HCT116 (cell line): ENCODE data around the gene MOK. TPM values are rescaled to one million over a fixed set of nuclear protein-coding genes. Genes with fewer than 3 reads are reported as not detected.

Source experiments
- ATAC-seq: fragments of 200-7000 bp; cut with Tn5 transposase; 2 replicates; pipeline ENCODE4 v1.9.1; 2020; ENCODE audit warnings: mild to moderate bottlenecking, moderate library complexity
- BruUV-seq: library from RNA; stranded (reverse); fragments of 400-500 nt; replicated peaks from 2 replicates; lab custom pipeline; 2021; lab: Mats Ljungman, UMichigan
- CTCF ChIA-PET: fragments of 300-600 bp; sonication (Branson Sonifier 250); formaldehyde crosslinking; loops from one replicate; lab custom pipeline; 2021; ENCODE audit warnings: antibody characterized with exemption; lab: Charles Lee
- POLR2A ChIA-PET: fragments of 300-600, 350-600 bp; sonication (Branson Sonifier 250); formaldehyde crosslinking; loops from one replicate; lab custom pipeline; 2021; ENCODE audit warnings: antibody characterized with exemption; lab: Charles Lee
- RAD21 ChIA-PET, 2 experiments: fragments of 300-600 bp; sonication (Branson Sonifier 250); formaldehyde crosslinking; loops; one replicate each; lab custom pipeline; 2023; ENCODE audit warnings: low total read pairs in 2 of 2; ENCODE audit not compliant: uncharacterized antibody in 2 of 2, unreplicated experiment in 2 of 2, low non-redundant PET in 1 of 2; lab: Charles Lee
- DNase-seq: peaks from one replicate; pipeline ENCODE4 v3.0.0-alpha.2; 2010; ENCODE audit warnings: low read depth, low spot score
- H2AFZ ChIP-seq: fragments of 200-600 bp; shearing (Covaris generic), sonication (generic); 2 replicates; pipeline ENCODE4 v1.6.1; 2017; ENCODE audit warnings: low read depth, mixed run types, mixed read lengths, antibody characterized with exemption, low read length; ENCODE audit not compliant: poor library complexity, severe bottlenecking
- H3K27ac ChIP-seq: 2 replicates; pipeline ENCODE4 v1.5.1; 2012; ENCODE audit warnings: low read depth, low read length
- H3K27me3 ChIP-seq: fragments of 200-600 bp; sonication (generic); 2 replicates; pipeline ENCODE4 v1.6.1; 2016; ENCODE audit warnings: mixed run types, low read length, mixed read lengths; ENCODE audit not compliant: insufficient read depth
- H3K36me3 ChIP-seq, 2 experiments: fragments of 200-500 bp in 1 of 2; fragments of 200-600 bp in 1 of 2; sonication (Bioruptor generic) in 1 of 2; sonication (generic) in 1 of 2; 2 replicates each; pipeline versions ENCODE4 v1.5.1 to v1.6.1; 2014 to 2016; ENCODE audit warnings: low read length in 2 of 2, inconsistent platforms in 1 of 2, mixed read lengths in 1 of 2, mixed run types in 1 of 2; ENCODE audit not compliant: insufficient read depth in 2 of 2, control insufficient read depth in 1 of 2
- H3K4me1 ChIP-seq, 2 experiments: fragments of 200-600 bp in 1 of 2; sonication (generic) in 1 of 2; 2 replicates each; pipeline versions ENCODE4 v1.5.1 to v1.6.1; 2012 to 2017; ENCODE audit warnings: low read length in 2 of 2, inconsistent platforms in 1 of 2, mild to moderate bottlenecking in 1 of 2, mixed read lengths in 1 of 2, mixed run types in 1 of 2, moderate library complexity in 1 of 2; ENCODE audit not compliant: insufficient read depth in 2 of 2, control insufficient read depth in 1 of 2
- H3K4me2 ChIP-seq: fragments of 200-600 bp; sonication (generic); 2 replicates; pipeline ENCODE4 v1.6.1; 2017; ENCODE audit warnings: mixed run types, low read length, mixed read lengths
- H3K4me3 ChIP-seq, 2 experiments: fragments of 200-600 bp in 1 of 2; sonication (generic) in 1 of 2; replicated peaks in 1 of 2; 2 replicates each; pipeline ENCODE4 v1.5.1; 2011 to 2016; ENCODE audit warnings: low read length in 2 of 2, control low read depth in 1 of 2, low read depth in 1 of 2, mild to moderate bottlenecking in 1 of 2, mixed read lengths in 1 of 2, mixed run types in 1 of 2
- H3K79me2 ChIP-seq: fragments of 200-600 bp; sonication (generic); 2 replicates; pipeline ENCODE4 v1.6.1; 2017; ENCODE audit warnings: mild to moderate bottlenecking, mixed run types, low read length, moderate library complexity, mixed read lengths; ENCODE audit not compliant: insufficient read depth
- H3K9ac ChIP-seq: fragments of 200-600 bp; sonication (generic); 2 replicates; pipeline ENCODE4 v1.6.1; 2016; ENCODE audit warnings: low read length, mixed read lengths
- H3K9me2 ChIP-seq: fragments of 200-600 bp; sonication (generic), shearing (Covaris generic); 2 replicates; pipeline ENCODE4 v1.6.1; 2017; ENCODE audit warnings: mixed run types, mild to moderate bottlenecking, moderate library complexity; ENCODE audit not compliant: insufficient read depth
- H3K9me3 ChIP-seq, 2 experiments: fragments of 200-500 bp in 1 of 2; fragments of 200-600 bp in 1 of 2; sonication (Bioruptor generic) in 1 of 2; sonication (generic) in 1 of 2; 2 replicates each; pipeline ENCODE4 v1.6.1; 2014 to 2017; ENCODE audit warnings: low read length in 2 of 2, mixed read lengths in 2 of 2, inconsistent platforms in 1 of 2, low read depth in 1 of 2, mild to moderate bottlenecking in 1 of 2, mixed run types in 1 of 2, moderate library complexity in 1 of 2; ENCODE audit not compliant: control insufficient read depth in 1 of 2, insufficient read depth in 1 of 2
- H4K20me1 ChIP-seq: fragments of 200-600 bp; sonication (generic), shearing (Covaris generic); 2 replicates; pipeline ENCODE4 v1.6.1; 2017; ENCODE audit warnings: mixed run types, mild to moderate bottlenecking, moderate library complexity; ENCODE audit not compliant: insufficient read depth
- ATF3 ChIP-seq: IDR thresholded peaks from 2 replicates; pipeline ENCODE4 v1.6.1; 2012
- CTCF ChIP-seq, 3 experiments: fragments of 200-600 bp in 1 of 3; sonication (generic) in 1 of 3; IDR thresholded peaks in 2 of 3; conservative IDR thresholded peaks in 1 of 3; 2 replicates each; pipeline ENCODE4 v1.5.1; 2012 to 2017; ENCODE audit warnings: low read depth in 2 of 3, low read length in 2 of 3, antibody characterized with exemption in 1 of 3, borderline replicate concordance in 1 of 3, control low read depth in 1 of 3, mild to moderate bottlenecking in 1 of 3, mixed read lengths in 1 of 3, mixed run types in 1 of 3, moderate library complexity in 1 of 3; ENCODE audit not compliant: insufficient read depth in 1 of 3
- EGR1 ChIP-seq: IDR thresholded peaks from 2 replicates; pipeline ENCODE4 v1.6.1; 2012; ENCODE audit warnings: low read depth
- ELF1 ChIP-seq: IDR thresholded peaks from 2 replicates; pipeline ENCODE4 v1.6.1; 2012; ENCODE audit warnings: low read depth, borderline replicate concordance
- EZH2 ChIP-seq: fragments of 200-600 bp; sonication (generic); IDR thresholded peaks from 2 replicates; pipeline ENCODE4 v1.6.1; 2017; ENCODE audit warnings: antibody characterized with exemption, mixed run types
- FOSL1 ChIP-seq: IDR thresholded peaks from 2 replicates; pipeline ENCODE4 v1.6.1; 2012; ENCODE audit warnings: low read depth
- POLR2AphosphoS5 ChIP-seq: IDR thresholded peaks from 2 replicates; pipeline ENCODE4 v1.6.1; 2011; ENCODE audit warnings: mild to moderate bottlenecking, low read depth, low read length, moderate library complexity
- SIN3A ChIP-seq: IDR thresholded peaks from 2 replicates; pipeline ENCODE4 v1.6.1; 2012; ENCODE audit warnings: low read depth
- SP1 ChIP-seq: IDR thresholded peaks from 2 replicates; pipeline ENCODE4 v1.6.1; 2012; ENCODE audit warnings: low read depth
- TCF7L2 ChIP-seq: IDR thresholded peaks from 2 replicates; pipeline ENCODE4 v1.7.0; 2011; ENCODE audit warnings: borderline replicate concordance, inconsistent platforms; ENCODE audit not compliant: insufficient read depth, insufficient read length; ENCODE audit errors: extremely low read depth
- YY1 ChIP-seq: IDR thresholded peaks from 2 replicates; pipeline ENCODE4 v1.6.1; 2011; ENCODE audit warnings: low read length, low read depth, moderate library complexity, mild to moderate bottlenecking; ENCODE audit not compliant: insufficient replicate concordance; ENCODE audit errors: extremely low read depth
- ZBTB33 ChIP-seq: IDR thresholded peaks from 2 replicates; pipeline ENCODE4 v1.6.1; 2011; ENCODE audit warnings: mild to moderate bottlenecking, low read length, moderate library complexity; ENCODE audit not compliant: insufficient replicate concordance; ENCODE audit errors: extremely low read depth
- ZFX ChIP-seq: fragments of 450-650 bp; IDR thresholded peaks from 2 replicates; pipeline ENCODE4 v1.6.1; 2017
- ZNF274 ChIP-seq: fragments of 200-500 bp; sonication (Bioruptor generic); IDR thresholded peaks from 2 replicates; pipeline ENCODE4 v1.6.1; 2014; ENCODE audit warnings: mild to moderate bottlenecking, low read depth, low read length, inconsistent platforms
- intact Hi-C: fragments of 100-400 bp; cut with micrococcal nuclease; formaldehyde crosslinking; loops from 2 replicates; pipeline ENCODE4 v1.10.0; 2022
- total RNA-seq: library from RNA; stranded (reverse); gene quantifications from one replicate; pipeline ENCODE4 v1.2.1, GENCODE V29; 2021; ENCODE audit not compliant: unreplicated experiment

The MOK gene
- total RNA-seq, 1 experiment from 2014 or later = 9.4 TPM

GRCh38 chr14:102316743-102317563 is 12.0 kb upstream of the MOK start:
- no TSS peak for BruUV-seq
- H3K9ac ChIP-seq = peak overlapping the region; percentile 40; the same call in 1 of the 2 replicates
- peak overlapping the region; percentile 86 for H2AFZ ChIP-seq
- H3K27ac ChIP-seq = peak overlapping the region; percentile 71
- H3K27me3 ChIP-seq = no peaks in the 10 kb centered on the region
- H4K20me1 ChIP-seq = no peaks in the 10 kb centered on the region
- H3K4me2 ChIP-seq = peak overlapping the region; percentile 76
- ChIA-PET CTCF (interaction anchor here (0.7 to 2.2 kb wide), 7 partner anchors 9 to 271 kb away, joined by 3 to 6 read pairs (median 3); partner anchors contain the start of gene MOK), POLR2A (interaction anchor here (0.6 kb wide), 2 partner anchors 73 to 352 kb away, joined by 3 read pairs; no protein-coding TSS in a partner anchor), RAD21 (interaction anchor here in 1 of 2 experiments (0.6 kb wide), 1 partner anchor 1074 kb away, joined by 4 read pairs; no protein-coding TSS in a partner anchor)
- DNase-seq (peak; percentile 86), ATAC-seq (peak; percentile 74)
- H3K4me3 ChIP-seq = peak overlapping the region; percentile 43 to 45
- peaks cover 17% of the 10 kb centered on the region for H3K79me2 ChIP-seq
- no peaks in the 10 kb centered on the region for H3K36me3 ChIP-seq
- H3K4me1 ChIP-seq = peaks cover 37 to 66% of the 10 kb centered on the region in 2 experiments
- no peaks in the 10 kb centered on the region for H3K9me2 ChIP-seq
- intact Hi-C loops = no loop called here
- TF ChIP-seq SIN3A = no peak
- no peak for TF ChIP-seq FOSL1
- TF ChIP-seq ZBTB33 = no peak
- TF ChIP-seq ELF1 = no peak
- TF ChIP-seq POLR2AphosphoS5 = peak; percentile 19
- TF ChIP-seq YY1 = peak; percentile 31
- no peak for TF ChIP-seq ZNF274
- no peak for TF ChIP-seq EGR1
- no peak for TF ChIP-seq ZFX
- peak in 2 of 3 experiments; percentile 44 to 69; a peak in 4 of 6 replicates for TF ChIP-seq CTCF (IDR thresholded peaks at IDR 0.05 in 2 of 3, conservative IDR thresholded peaks at IDR 0.05 in 1 of 3; ENCODE audit: borderline replicate concordance in 1 of 3, insufficient read depth in 1 of 3, low read depth in 2 of 3, low read length in 2 of 3)
- TF ChIP-seq TCF7L2 = peak; percentile 50
- TF ChIP-seq EZH2 = no peak
- no peak for TF ChIP-seq ATF3
- TF ChIP-seq SP1 = no peak
- H3K9me3 ChIP-seq = no peaks in the 10 kb centered on the region
